GM12878 (cell line): ENCODE results near the gene TP53I11. TPM values are rescaled to one million over a fixed set of nuclear protein-coding genes. Genes with fewer than 3 reads are reported as not detected.

Source experiments
- ATAC-seq: fragments of 200-7000 bp; cut with Tn5 transposase; 3 replicates; pipeline ENCODE4 v1.9.1; 2020; ENCODE audit warnings: mild to moderate bottlenecking, moderate library complexity
- BruUV-seq: library from RNA; stranded (reverse); fragments of 400-500 nt; replicated peaks from 2 replicates; lab custom pipeline; 2021; lab: Mats Ljungman, UMichigan
- CTCF ChIA-PET: fragments of 300-600 bp; sonication (Branson Sonifier 250); formaldehyde crosslinking; extraction: SDS; loops from one replicate; lab custom pipeline; 2021; ENCODE audit warnings: inconsistent platforms; lab: Yijun Ruan, JAX
- POLR2A ChIA-PET: fragments of 350-600 bp; formaldehyde crosslinking; extraction: SDS; loops from one replicate; lab custom pipeline; 2021; ENCODE audit warnings: inconsistent platforms; lab: Charles Lee
- RAD21 ChIA-PET: fragments of 300-600 bp; sonication (Branson Sonifier 250); formaldehyde crosslinking; loops from one replicate; lab custom pipeline; 2023; ENCODE audit warnings: antibody characterized with exemption; ENCODE audit not compliant: unreplicated experiment; lab: Charles Lee
- SMC1A ChIA-PET: fragments of 300-600 bp; sonication (Branson Sonifier 250); formaldehyde crosslinking; loops from one replicate; lab custom pipeline; 2023; ENCODE audit not compliant: unreplicated experiment, uncharacterized antibody; lab: Charles Lee
- DNase-seq: peaks from one replicate; pipeline ENCODE4 v3.0.0-alpha.2; 2011; ENCODE audit warnings: low read depth, low spot score
- FAIRE-seq: peaks from 3 replicates; lab custom pipeline; 2011; peaks lifted over from hg19 to GRCh38; lab: Jason Lieb, UNC
- H2AFZ ChIP-seq: 2 replicates; pipeline ENCODE4 v1.6.0; 2011; ENCODE audit warnings: low read depth, low read length, control low read depth; ENCODE audit not compliant: control insufficient read depth
- H3K27ac ChIP-seq: 2 replicates; pipeline ENCODE4 v1.5.1; 2011; ENCODE audit warnings: control low read depth; ENCODE audit not compliant: control insufficient read depth, insufficient read depth
- H3K27me3 ChIP-seq, 2 experiments: replicated peaks in 1 of 2; 2 replicates each; pipeline versions ENCODE4 v1.6.0 to v1.6.1; 2011; ENCODE audit warnings: low read length in 1 of 2; ENCODE audit not compliant: control insufficient read depth in 2 of 2, insufficient read depth in 2 of 2
- H3K36me3 ChIP-seq, 2 experiments: 2 replicates each; pipeline ENCODE4 v1.5.1; 2011; ENCODE audit warnings: low read length in 1 of 2; ENCODE audit not compliant: control insufficient read depth in 2 of 2, insufficient read depth in 2 of 2
- H3K4me1 ChIP-seq: 2 replicates; pipeline ENCODE4 v1.6.1; 2011; ENCODE audit warnings: mild to moderate bottlenecking, low read length, moderate library complexity, mixed read lengths; ENCODE audit not compliant: control insufficient read depth, insufficient read depth
- H3K4me2 ChIP-seq: 2 replicates; pipeline ENCODE4 v1.6.0; 2011; ENCODE audit warnings: control low read depth; ENCODE audit not compliant: control insufficient read depth, insufficient read depth
- H3K4me3 ChIP-seq: fragments of 200-600 bp; sonication (generic); 2 replicates; pipeline ENCODE4 v1.5.1; 2016
- H3K79me2 ChIP-seq: 2 replicates; pipeline ENCODE4 v1.6.0; 2011; ENCODE audit warnings: low read length; ENCODE audit not compliant: control insufficient read depth, insufficient read depth
- H3K9ac ChIP-seq: 2 replicates; pipeline ENCODE4 v1.8.0; 2011; ENCODE audit warnings: low read length, control low read depth, mixed read lengths; ENCODE audit not compliant: control insufficient read depth, insufficient read depth
- H3K9me3 ChIP-seq: replicated peaks from 3 replicates; pipeline ENCODE4 v1.5.1; 2011; ENCODE audit warnings: mild to moderate bottlenecking, low read length; ENCODE audit not compliant: control insufficient read depth, insufficient read depth
- H4K20me1 ChIP-seq: 2 replicates; pipeline ENCODE4 v1.6.0; 2011; ENCODE audit not compliant: control insufficient read depth, insufficient read depth
- ETV6 ChIP-seq, 2 experiments: fragments of 450-650 bp in 1 of 2; IDR thresholded peaks in 1 of 2; conservative IDR thresholded peaks in 1 of 2; 2 replicates each; pipeline ENCODE4 v1.6.1; 2014; ENCODE audit warnings: antibody characterized with exemption in 1 of 2, borderline replicate concordance in 1 of 2, low read depth in 1 of 2, mild to moderate bottlenecking in 1 of 2, moderate library complexity in 1 of 2
- MEF2B ChIP-seq: fragments of 450-650 bp; IDR thresholded peaks from 2 replicates; pipeline ENCODE4 v1.6.1; 2018; ENCODE audit warnings: mild to moderate bottlenecking, moderate library complexity; ENCODE audit not compliant: partially characterized antibody, poor library complexity, severe bottlenecking
- MYB ChIP-seq: fragments of 150-350 bp; IDR thresholded peaks from 2 replicates; pipeline ENCODE4 v1.6.1; 2014; ENCODE audit warnings: mild to moderate bottlenecking, low read depth, low read length, borderline replicate concordance
- PML ChIP-seq: IDR thresholded peaks from 2 replicates; pipeline ENCODE4 v1.6.1; 2012; ENCODE audit warnings: low read length, inconsistent platforms
- REST ChIP-seq: IDR thresholded peaks from 2 replicates; pipeline ENCODE4 v1.6.1; 2012; ENCODE audit warnings: mild to moderate bottlenecking, low read depth, low read length
- YY1 ChIP-seq: IDR thresholded peaks from 2 replicates; pipeline ENCODE4 v1.6.1; 2011; ENCODE audit warnings: low read depth, mild to moderate bottlenecking, low read length
- ZBTB4 ChIP-seq: fragments of 450-650 bp; formaldehyde crosslinking; IDR thresholded peaks from 2 replicates; pipeline ENCODE4 v1.4.0; 2022; ENCODE audit warnings: mild to moderate bottlenecking, moderate library complexity
- WGBS: methylation state at CpG from one replicate; pipeline ENCODE4 v1.1.6; 2016; ENCODE audit warnings: low lambda C conversion rate; ENCODE audit not compliant: insufficient replicate concordance, insufficient coverage; ENCODE audit errors: missing lambda C conversion rate; 5-methylcytosine and 5-hydroxymethylcytosine counted together
- in situ Hi-C: fragments of 300-500 bp; cut with MboI; formaldehyde crosslinking; loops from 9 replicates; pipeline ENCODE4 v1.14.3; 2018; ENCODE audit warnings: mixed read lengths
- intact Hi-C: fragments of 100-400 bp; cut with micrococcal nuclease; formaldehyde crosslinking; loops from one replicate; pipeline ENCODE4 v1.14.2; 2022; ENCODE audit not compliant: unreplicated experiment
- polyA plus RNA-seq, 11 experiments: library from polyadenylated mRNA; depleted of rRNA in 4 of 11; unstranded in 6 of 11; stranded (reverse) in 5 of 11; fragments of >200 nt; fragmentation: Nextera tagmentation in 4 of 11; fragmentation: Illumina TruSeq in 1 of 11; extraction: Ambion mirVana in 4 of 11; extraction: Trizol in 1 of 11; gene quantifications; 1 replicate in 1 of 11; 2 replicates in 10 of 11; pipeline versions ENCODE4 v1.2.1 to v1.2.3, GENCODE V29; 2011 to 2016; ENCODE audit warnings: inconsistent platforms in 2 of 11, missing spikeins in 2 of 11, low read depth in 1 of 11
- total RNA-seq, 4 experiments: library from RNA; depleted of rRNA in 3 of 4; stranded (reverse); fragments of >200 nt in 3 of 4; fragmentation: Illumina TruSeq in 1 of 4; extraction: Trizol in 1 of 4; gene quantifications; 2 replicates each; pipeline versions ENCODE4 v1.2.1 to v1.2.3, GENCODE V29; 2013 to 2021

The TP53I11 gene
- total and polyA plus RNA-seq, 10 of the 15 experiments (the other 5 are each of a cell fraction or from before 2014, with no cell fraction given): 0.03 to 0.28 (median 0.17) TPM; not detected in 3

- ChIA-PET CTCF (no interaction called here), SMC1A (no interaction called here), RAD21 (no interaction called here), POLR2A (no interaction called here)
- Histone ChIP-seq H3K9me3 (no peaks in the 10 kb centered on the region), H2AFZ (no peak overlapping the region), H3K4me1 (no peaks in the 10 kb centered on the region), H3K36me3 (no peaks in the 10 kb centered on the region), H3K27ac (no peak overlapping the region), H3K27me3 (no peaks in the 10 kb centered on the region; a peak in 1 of 4 replicates), H3K79me2 (no peaks in the 10 kb centered on the region), H4K20me1 (no peaks in the 10 kb centered on the region), H3K4me3 (no peak overlapping the region), H3K4me2 (no peak overlapping the region), H3K9ac (no peak overlapping the region)
- FAIRE-seq (no peak), ATAC-seq (no peak), DNase-seq (no peak)
- in situ Hi-C loops: no loop called here
- no peak for TF ChIP-seq YY1
- no peak for TF ChIP-seq PML
- no peak for TF ChIP-seq MEF2B
- no peak for TF ChIP-seq MYB
- TF ChIP-seq ETV6 (conservative IDR thresholded peaks at IDR 0.05 in 1 of 2, IDR thresholded peaks at IDR 0.05 in 1 of 2; ENCODE audit: borderline replicate concordance in 1 of 2, low read depth in 1 of 2): no peak
- WGBS: 53% methylated on average over 10 of the region's 10 CpGs
- intact Hi-C loops: no loop called here
- no TSS peak for BruUV-seq
Measured at GRCh38 chr11:44993971-44994704, 43.5 kb upstream of the TP53I11 start.

- Histone ChIP-seq H2AFZ (no peak overlapping the region), H3K4me1 (no peaks in the 10 kb centered on the region), H4K20me1 (no peaks in the 10 kb centered on the region), H3K9ac (no peak overlapping the region), H3K27ac (no peak overlapping the region), H3K4me3 (no peak overlapping the region), H3K4me2 (no peak overlapping the region), H3K9me3 (no peaks in the 10 kb centered on the region), H3K79me2 (no peaks in the 10 kb centered on the region), H3K27me3 (peaks cover 0 to 4% of the 10 kb centered on the region in 2 experiments; a peak in 1 of 4 replicates), H3K36me3 (no peaks in the 10 kb centered on the region)
- FAIRE-seq (no peak), DNase-seq (no peak), ATAC-seq (no peak)
- 19% methylated on average over 4 of the region's 4 CpGs for WGBS
- RAD21 ChIA-PET: no interaction called here
- POLR2A ChIA-PET: no interaction called here
- BruUV-seq: no TSS peak
- CTCF ChIA-PET: no interaction called here
- intact Hi-C loops (no loop called here), in situ Hi-C loops (no loop called here)
- SMC1A ChIA-PET: no interaction called here
- TF ChIP-seq REST: no peak
- TF ChIP-seq ZBTB4 (CRISPR knock-in tag): no peak
Measured at GRCh38 chr11:44992774-44993173, 42.1 kb upstream of the TP53I11 start.
